Stimulated activated memory B cell treated with anti-CD40 and anti-IgM and Interleukin-4, amounts not matched to agents 10 μg/mL and 1 μg/mL and 100 μg/mL, for 72 hours (primary cell): ENCODE data around the gene HMGN3.

ENCODE experiments used
- ATAC-seq: fragments of 150-1000 bp; cut with Tn5 transposase; 2 replicates; pipeline ENCODE4 v1.10.0; 2021
- H3K27ac Mint-ChIP-seq: one replicate; pipeline ENCODE4 v1.8.0; 2022; ENCODE audit warnings: mild to moderate bottlenecking, mixed read lengths
- H3K27me3 Mint-ChIP-seq: one replicate; pipeline ENCODE4 v1.8.0; 2022; ENCODE audit warnings: mixed read lengths
- H3K36me3 Mint-ChIP-seq: one replicate; pipeline ENCODE4 v1.8.0; 2022; ENCODE audit warnings: mixed read lengths
- H3K4me1 Mint-ChIP-seq: one replicate; pipeline ENCODE4 v1.8.0; 2022; ENCODE audit warnings: mixed read lengths
- H3K4me3 Mint-ChIP-seq: one replicate; pipeline ENCODE4 v1.8.0; 2022; ENCODE audit warnings: mild to moderate bottlenecking, moderate library complexity, mixed read lengths
- H3K9me3 Mint-ChIP-seq: one replicate; pipeline ENCODE4 v1.8.0; 2022; ENCODE audit warnings: mixed read lengths

HMGN3 gene

GRCh38 chr6:79173378-79173777, 61.1 kb downstream of the HMGN3 start:
- H3K4me3 Mint-ChIP-seq, result no peak overlapping the region
- no peak overlapping the region for H3K27ac Mint-ChIP-seq
- peaks cover 14% of the 10 kb centered on the region for H3K27me3 Mint-ChIP-seq
- ATAC-seq, result no peak
- H3K4me1 Mint-ChIP-seq, result no peaks in the 10 kb centered on the region
- no peaks in the 10 kb centered on the region for H3K36me3 Mint-ChIP-seq
- peaks cover 4% of the 10 kb centered on the region for H3K9me3 Mint-ChIP-seq

- Mint-ChIP-seq H3K9me3 (no peaks in the 10 kb centered on the region), H3K36me3 (no peaks in the 10 kb centered on the region), H3K4me3 (no peak overlapping the region), H3K4me1 (no peaks in the 10 kb centered on the region), H3K27ac (no peak overlapping the region), H3K27me3 (peaks cover 14% of the 10 kb centered on the region)
- ATAC-seq, result no peak
Observed at GRCh38 chr6:79170959-79171358, 63.5 kb downstream of the HMGN3 start.

GRCh38 chr6:79170431-79170830, 64.1 kb downstream of the HMGN3 start:
- Mint-ChIP-seq H3K9me3 (no peaks in the 10 kb centered on the region), H3K27ac (no peak overlapping the region), H3K4me3 (no peak overlapping the region), H3K4me1 (no peaks in the 10 kb centered on the region), H3K36me3 (no peaks in the 10 kb centered on the region), H3K27me3 (peaks cover 14% of the 10 kb centered on the region)
- ATAC-seq, result no peak

GRCh38 chr6:79168695-79168980, 65.8 kb downstream of the HMGN3 start:
- H3K27ac Mint-ChIP-seq, result no peak overlapping the region
- H3K9me3 Mint-ChIP-seq, result no peaks in the 10 kb centered on the region
- peaks cover 14% of the 10 kb centered on the region for H3K27me3 Mint-ChIP-seq
- no peaks in the 10 kb centered on the region for H3K4me1 Mint-ChIP-seq
- ATAC-seq, result no peak
- H3K36me3 Mint-ChIP-seq, result no peaks in the 10 kb centered on the region
- H3K4me3 Mint-ChIP-seq, result no peak overlapping the region

GRCh38 chr6:79167931-79168694, 66.4 kb downstream of the HMGN3 start:
- H3K4me1 Mint-ChIP-seq, result no peaks in the 10 kb centered on the region
- H3K4me3 Mint-ChIP-seq, result no peak overlapping the region
- no peak overlapping the region for H3K27ac Mint-ChIP-seq
- no peaks in the 10 kb centered on the region for H3K9me3 Mint-ChIP-seq
- peaks cover 14% of the 10 kb centered on the region for H3K27me3 Mint-ChIP-seq
- no peaks in the 10 kb centered on the region for H3K36me3 Mint-ChIP-seq
- no peak for ATAC-seq

GRCh38 chr6:79159846-79160245, 74.6 kb downstream of the HMGN3 start:
- H3K36me3 Mint-ChIP-seq, result no peaks in the 10 kb centered on the region
- no peaks in the 10 kb centered on the region for H3K9me3 Mint-ChIP-seq
- no peak overlapping the region for H3K4me3 Mint-ChIP-seq
- H3K27ac Mint-ChIP-seq, result no peak overlapping the region
- H3K4me1 Mint-ChIP-seq, result no peaks in the 10 kb centered on the region
- ATAC-seq, result no peak
- H3K27me3 Mint-ChIP-seq, result no peaks in the 10 kb centered on the region

- no peak for ATAC-seq
- Mint-ChIP-seq H3K36me3 (no peaks in the 10 kb centered on the region), H3K4me1 (no peaks in the 10 kb centered on the region), H3K27ac (no peak overlapping the region), H3K9me3 (no peaks in the 10 kb centered on the region), H3K4me3 (no peak overlapping the region), H3K27me3 (no peaks in the 10 kb centered on the region)
Observed at GRCh38 chr6:79158856-79159516, 75.5 kb downstream of the HMGN3 start.

- no peak for ATAC-seq
- Mint-ChIP-seq H3K9me3 (no peaks in the 10 kb centered on the region), H3K27me3 (no peaks in the 10 kb centered on the region)
Observed at GRCh38 chr6:79157961-79158644, 76.4 kb downstream of the HMGN3 start.

GRCh38 chr6:79152269-79152737, 82.2 kb downstream of the HMGN3 start:
- no peaks in the 10 kb centered on the region for H3K27me3 Mint-ChIP-seq
- no peak overlapping the region for H3K27ac Mint-ChIP-seq
- H3K36me3 Mint-ChIP-seq, result no peaks in the 10 kb centered on the region
- H3K9me3 Mint-ChIP-seq, result no peaks in the 10 kb centered on the region
- ATAC-seq, result no peak
- H3K4me3 Mint-ChIP-seq, result no peak overlapping the region
- no peaks in the 10 kb centered on the region for H3K4me1 Mint-ChIP-seq

More at GRCh38 chr6:79157961-79158644, 76.4 kb downstream of the HMGN3 start:
- no peaks in the 10 kb centered on the region for H3K4me1 Mint-ChIP-seq
- no peak overlapping the region for H3K4me3 Mint-ChIP-seq
- no peak overlapping the region for H3K27ac Mint-ChIP-seq
- H3K36me3 Mint-ChIP-seq, result no peaks in the 10 kb centered on the region
